HS-27A (cell line): ENCODE results near the gene SERGEF.
A peak's percentile ranks its signal among the peaks of the same experiment; 100 is the strongest.

Experiments
- DNase-seq: peaks from one replicate; pipeline ENCODE4 v3.0.0-alpha.2; 2012; ENCODE audit warnings: low read depth, missing footprints

The SERGEF gene

DNA sequence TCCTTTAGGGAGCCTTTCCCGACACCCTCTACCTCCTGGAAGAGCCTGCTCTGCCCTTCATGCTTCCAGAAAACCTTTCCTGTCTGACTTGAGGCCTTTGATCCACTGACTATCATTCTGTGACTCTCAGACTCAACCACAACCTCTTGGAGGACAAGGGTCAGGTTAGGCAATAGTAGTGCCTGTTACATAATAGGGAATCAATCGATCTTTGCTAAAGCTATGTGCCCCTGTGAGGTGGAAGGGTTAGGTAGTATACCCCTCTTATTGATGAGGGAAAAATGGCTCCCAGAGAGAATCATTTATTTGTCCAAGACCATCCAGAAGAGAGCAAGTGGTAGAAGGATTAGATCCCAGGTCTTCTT lies 262.1 kb downstream of the SERGEF start:
- DNase-seq, result no peak

DNA sequence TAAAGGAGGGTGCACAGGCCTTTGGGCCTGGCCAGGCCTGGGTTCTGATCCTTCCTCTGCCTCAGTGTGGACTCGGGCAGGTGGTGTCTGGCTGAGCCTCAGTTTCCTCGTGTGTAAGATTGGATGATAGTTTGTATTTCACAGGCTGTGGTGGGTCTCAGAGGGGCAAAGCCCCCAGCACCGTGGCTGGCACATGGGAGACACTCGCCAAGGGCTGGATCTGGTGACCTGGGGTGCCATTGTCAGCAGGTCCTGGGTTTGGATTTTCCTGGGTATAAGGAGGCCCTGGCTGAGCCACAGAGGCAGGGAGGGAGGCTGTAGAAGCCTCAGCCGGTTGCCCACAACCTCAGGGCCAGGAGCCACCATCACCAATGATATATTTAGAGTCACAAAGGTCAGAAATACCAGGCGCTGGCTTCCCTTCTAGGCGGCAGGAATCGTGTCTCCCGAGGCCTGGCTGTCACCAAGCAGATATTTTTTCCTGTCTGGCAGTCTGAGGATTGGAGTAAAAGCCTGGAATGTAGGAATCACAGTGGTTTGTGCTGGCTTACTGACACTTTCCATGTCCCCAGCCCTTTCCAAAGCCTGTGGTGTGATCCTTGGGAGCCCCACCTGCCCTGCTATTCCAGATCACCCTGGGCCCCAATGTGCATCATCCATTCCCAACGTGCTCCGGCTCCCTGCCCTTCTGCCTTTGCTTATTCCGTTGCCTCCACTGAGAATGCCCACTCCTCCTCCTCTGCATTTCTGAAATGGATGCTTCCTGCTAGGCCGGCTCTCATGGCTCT lies 262.6 kb downstream of the SERGEF start:
- DNase-seq, result no peak

DNA sequence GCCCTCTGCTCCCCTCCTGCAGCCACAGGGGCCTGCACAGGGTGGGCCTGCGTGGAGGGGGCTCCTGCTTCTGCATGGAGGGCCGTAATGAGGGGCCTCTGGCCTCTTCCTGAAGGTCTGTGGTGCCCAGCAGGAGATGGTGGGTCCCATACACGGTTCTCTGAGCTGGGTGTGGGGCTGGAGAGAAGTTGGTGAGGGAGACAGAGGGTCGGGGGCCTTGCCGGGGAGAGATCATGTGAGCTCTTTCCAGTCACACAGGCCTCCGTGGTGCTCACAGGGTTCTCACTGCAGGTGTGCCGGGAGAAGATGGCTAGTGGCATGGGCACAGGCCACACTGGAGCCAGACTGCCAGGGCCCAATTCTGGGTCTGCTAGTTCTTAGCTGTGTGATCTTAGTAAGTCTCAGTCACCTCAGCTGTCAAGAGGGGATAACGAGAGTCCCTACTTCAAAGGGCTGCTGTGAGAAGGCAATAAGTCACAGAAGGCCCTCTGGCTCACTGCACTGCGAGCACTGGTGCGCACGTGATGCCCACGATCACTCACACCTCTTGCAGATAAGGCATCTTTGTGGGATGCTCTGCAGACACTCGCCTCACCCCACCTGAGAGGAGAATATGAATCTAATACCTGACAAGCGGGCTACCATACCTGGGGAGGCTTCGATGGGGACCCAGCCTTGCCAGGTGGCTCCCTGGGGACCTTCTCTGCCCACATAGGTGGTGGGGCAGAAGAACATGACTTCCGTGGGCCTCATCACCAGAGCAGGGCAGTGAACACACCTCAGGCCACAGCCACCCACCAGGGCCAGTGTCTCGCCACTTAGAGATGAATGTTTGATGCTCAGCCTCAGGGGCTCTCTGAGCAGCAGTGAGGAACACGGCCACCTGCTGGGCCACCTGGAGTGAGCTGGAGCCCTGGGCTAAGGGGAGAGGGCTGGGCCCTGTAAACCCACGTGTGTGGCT lies 263.8 kb downstream of the SERGEF start:
- DNase-seq, result no peak

DNA sequence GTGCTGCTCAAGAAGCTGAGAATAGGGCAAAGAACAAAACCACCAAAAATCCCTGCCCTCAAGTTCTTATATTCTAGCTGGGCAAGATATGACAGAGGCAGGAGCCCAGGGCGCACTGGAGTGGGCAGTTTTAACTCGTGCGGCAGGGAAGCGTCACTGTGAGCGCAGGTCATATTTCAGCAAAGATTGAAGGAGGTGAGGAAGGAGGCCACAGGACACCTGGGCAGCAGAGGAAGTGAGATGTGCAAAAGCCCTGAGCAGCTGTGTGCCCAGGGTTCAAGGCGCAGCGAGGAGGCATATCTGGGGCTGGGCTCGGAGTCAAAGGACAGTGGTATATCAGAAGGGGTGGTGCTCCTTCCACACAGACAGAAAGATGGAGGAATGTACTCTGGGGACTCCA lies 264.8 kb downstream of the SERGEF start:
- DNase-seq, result no peak

DNA sequence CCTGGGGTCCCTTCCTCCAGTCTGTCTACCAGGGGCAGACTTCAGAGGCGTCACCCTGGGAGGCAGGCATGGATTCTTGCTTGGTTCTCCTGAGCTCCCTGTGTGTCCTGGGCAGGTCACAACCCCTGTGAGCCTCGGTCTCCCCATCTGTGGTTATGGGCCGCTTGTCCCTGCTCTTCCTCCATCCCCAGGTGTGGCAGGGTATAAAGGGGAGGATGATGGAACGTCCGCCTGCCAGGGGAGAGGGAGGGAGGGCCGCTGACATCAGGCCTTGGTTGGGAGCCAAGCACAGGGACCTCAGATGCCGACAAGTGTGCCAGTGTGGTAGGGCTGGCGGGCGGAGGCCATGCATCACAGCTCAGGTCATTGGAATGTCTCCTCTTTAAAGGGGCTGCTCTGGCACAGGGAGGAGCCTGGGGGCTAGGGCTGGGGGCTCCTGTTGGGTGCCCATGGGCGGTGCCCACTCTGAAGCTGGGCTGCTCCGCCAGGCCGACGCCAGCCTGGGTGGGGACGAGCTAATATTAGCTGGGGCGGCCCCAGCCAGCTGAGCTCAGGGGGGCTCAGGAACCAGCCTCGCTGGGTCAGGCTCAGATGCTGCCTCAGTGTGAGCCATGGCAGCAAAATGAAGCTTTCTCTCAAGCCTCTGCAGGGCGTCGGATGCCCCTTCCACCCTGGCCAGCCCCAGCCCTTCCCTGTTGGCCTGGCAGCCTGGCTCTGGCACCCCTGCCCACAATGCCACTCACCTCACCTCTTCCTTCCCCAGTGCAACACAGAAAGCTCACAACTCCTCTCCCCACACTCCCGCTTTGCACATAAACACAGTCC lies 265.5 kb downstream of the SERGEF start:
- no peak for DNase-seq

DNA sequence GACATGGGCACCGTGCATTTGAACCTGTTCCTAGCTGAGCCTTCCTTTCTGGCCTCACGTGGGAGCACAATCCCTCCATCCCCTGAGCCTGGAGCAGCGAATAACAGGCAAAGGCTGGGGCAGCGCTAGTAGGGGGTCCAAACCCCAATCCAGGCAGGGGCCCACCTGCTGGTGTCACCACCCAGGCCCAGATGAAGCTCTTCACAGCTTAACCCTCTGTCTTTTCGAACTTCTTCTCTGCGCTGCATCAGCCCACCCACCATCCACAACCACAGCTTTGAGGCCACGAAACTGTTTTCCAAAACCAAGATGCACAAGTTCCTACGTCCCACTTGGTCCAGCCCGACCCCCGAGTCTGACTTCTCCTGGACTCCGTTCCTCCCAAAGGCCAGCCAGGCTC lies 266.8 kb downstream of the SERGEF start:
- no peak for DNase-seq

DNA sequence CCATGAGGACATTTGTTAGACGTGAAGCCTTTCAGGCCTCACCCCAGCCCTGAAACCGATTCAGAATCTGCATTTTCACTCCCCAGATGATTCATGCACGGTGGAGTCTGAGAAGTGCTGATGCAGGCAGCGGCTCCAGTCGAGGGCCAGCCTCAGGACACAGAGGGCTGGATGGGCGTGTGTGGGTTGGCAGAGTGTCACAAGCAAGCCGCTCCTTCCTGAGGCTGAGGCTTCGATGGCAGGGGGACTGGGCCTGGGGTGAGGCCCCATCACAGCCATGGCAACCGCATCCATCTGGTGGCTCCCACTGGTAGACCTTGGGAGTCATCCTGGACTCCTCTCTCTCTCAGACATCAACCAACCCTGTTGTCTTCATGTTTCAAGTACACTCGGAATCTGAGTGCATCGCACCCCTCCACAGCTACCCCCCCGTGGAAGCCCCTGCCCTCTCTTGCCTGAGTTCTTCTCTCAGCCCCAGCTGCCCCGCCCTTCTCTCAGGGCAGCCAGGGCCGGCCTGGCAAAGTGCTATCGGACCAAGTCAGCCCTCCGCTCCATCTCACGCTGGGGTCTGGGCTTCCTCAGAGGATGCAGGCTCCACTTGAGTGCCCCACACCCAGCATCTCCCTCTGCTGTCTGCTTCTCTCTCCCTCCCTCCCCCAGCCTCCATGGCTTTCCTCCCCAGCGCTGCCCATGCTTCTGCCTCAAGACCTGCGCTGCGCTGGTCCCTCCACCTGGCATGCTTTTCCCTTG lies 267.6 kb downstream of the SERGEF start:
- DNase-seq, result no peak

DNA sequence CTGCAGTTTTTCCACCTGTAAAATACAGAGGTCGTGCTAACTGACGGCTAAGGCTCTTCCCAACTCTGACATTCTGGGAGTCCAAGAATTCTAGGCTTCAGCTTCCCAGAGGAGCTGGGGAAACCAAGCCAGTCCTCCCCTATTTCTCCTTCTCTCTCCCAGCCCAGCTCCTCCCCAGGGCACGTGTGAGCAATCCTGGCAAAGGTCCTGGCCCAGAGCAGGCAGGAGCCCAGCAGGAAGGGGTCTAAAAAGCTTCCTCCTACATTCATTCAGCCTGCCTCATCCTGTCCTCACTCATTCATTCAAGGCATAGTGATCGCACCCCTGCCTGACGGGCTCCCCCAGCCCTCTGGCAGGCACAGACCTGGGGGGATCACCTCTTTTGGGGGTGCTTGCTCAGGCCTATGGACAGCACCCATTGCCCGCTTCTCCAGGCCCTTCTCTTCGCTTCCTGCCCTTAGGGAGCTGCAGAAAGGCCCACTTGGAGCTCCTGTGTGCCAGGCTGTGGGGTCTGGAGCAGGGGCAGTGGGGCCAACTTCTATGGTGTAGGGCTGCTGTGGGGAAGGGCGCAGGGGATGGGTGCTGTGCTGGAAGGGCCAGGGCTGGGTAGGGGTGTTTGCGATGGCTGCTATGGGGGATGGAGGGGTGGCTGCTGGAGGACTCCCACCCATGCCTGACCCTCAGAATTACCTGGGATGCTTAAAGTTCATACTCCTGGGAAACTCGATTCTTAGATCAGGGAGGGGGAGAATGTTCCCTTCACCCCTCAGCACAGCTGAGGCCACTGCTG lies 268.5 kb downstream of the SERGEF start:
- DNase-seq, result no peak

DNA sequence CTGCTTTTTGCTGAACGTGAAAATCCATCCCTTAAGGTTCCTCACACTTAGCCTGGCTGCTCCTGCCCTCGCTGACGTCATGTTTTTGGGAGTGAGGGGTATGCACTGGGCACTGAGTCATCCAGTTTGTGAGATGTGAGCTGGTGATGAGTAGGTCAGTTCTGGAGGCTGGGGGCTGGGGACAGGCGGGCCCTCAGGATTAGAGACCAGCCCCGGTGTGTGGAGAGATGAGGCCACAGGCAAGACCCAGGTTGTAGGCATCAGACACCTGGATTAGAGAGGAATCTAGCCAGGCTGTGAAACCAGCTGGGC lies 269.1 kb downstream of the SERGEF start:
- DNase-seq, result peak; percentile 50

DNA sequence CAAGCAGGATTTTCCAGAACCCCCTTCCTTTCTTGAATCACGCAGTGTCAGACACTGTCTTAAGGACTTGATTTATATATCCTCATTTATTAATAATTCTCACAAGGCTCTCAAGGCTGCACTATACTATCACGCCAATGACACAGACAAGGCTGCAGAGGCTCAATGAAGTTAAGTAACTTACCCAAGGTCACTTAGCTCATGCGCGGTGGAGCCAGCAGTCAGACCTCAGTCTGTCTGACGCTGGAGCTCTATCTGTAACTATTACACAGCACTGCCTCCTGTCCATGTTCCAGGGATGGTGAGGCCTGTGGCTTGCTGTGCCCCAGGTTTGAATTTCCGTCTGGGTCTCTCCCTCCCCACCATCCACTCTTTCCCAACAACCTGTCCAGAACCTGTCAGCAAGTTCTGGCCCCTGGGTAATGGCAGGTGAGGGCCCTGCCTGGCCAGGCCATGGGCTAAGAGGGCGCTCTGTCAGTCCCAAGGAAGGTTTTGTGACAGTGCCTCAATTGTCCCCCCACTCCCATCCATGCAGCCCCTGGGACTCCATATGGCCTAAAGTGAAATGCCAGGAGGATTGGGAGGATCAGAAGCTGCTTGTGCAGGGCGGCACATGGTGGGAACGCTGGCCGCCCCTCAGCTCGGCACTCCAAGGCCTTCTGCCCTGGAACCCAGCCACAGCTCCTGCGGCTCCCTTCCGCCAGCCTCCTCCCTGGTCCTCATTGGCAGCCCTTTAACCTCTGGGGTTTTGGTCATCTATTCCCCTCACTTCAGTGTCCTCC lies 269.6 kb downstream of the SERGEF start:
- DNase-seq, result no peak

DNA sequence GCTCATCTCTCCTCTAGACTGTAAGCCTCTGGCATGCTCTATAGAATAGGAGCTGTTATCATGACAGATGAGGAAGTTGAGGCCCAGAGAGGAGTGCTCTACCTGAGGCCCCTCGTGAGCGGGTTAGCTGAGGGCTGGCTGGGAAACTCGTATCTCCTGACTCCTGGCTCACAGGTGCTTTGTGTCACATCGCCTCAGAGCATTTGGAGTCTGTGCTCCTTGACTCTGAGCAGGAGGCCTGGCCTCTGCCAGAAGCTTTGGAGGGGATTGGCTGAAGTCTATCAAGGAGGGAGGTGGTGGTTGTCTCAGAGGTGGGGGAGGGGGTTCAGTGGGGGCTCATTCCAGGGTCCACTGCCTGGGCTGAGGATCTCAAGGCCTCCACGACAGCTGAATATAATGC lies 270.8 kb downstream of the SERGEF start:
- no peak for DNase-seq

DNA sequence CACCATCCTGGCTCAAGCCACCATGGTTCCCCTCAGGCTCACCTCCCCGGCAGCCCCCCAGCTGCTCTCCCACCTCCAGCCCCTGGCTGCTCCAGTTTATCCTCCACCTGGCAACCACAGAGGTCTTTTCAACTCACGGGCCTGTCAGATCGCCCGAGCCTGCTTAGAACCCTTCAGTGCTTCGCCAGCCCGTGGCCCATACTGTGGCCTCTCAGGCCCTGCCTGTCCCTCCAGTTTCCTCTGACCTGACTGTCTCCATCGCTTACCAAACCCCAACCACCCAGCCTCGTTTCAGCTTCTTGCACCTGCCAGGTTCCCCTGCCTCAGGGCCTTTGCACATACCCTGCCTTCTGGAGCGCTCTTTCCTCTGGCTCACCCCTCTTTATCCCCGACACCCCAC lies 271.4 kb downstream of the SERGEF start:
- DNase-seq, result no peak

DNA sequence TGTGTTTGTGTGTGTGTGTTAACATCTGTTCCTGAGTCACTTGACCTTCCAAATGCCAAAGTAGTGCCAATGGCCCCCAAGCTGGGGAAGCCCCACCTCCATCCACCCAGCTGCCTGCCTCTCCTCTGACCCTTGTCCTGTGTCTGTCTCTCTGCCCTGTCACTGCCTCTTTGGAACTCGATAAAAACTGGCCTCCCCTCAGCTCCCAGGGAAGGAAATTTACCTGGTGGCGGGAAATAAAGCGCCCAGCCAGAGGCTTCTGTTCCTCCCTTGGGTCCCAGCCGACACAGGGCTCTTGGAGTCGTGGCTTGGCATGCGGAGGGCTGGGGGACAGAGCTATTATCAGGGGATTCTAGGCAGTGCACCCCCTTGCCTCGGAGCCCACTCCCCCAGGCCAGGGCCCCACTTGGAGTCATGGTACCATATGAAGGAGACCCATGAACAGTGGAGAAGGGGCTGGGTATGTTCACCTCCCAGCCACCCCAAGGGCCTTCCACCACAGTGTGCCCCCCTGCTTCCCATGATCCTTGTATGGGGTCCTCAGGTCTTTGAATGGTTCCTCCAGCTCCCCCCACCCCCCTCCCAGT lies 272.1 kb downstream of the SERGEF start:
- DNase-seq, result no peak

DNA sequence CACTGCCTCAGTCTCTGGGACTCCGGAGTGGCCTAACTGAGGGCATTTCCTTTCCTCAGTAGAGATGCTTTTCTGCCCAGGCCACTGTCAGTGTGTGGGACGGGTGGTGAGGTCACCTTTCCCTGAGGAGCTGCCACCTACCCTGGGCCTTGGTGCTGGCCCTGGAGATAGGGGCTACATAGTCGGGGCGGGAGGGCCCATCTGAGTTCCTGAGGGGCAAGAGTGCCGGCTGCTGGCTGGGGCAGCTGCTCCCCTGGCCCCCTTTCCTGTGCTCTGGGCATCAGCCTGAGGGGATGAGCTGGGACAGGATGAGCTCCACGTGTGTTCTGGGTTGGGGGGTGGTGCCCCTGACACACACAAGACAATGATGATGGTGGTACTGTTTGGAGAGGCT lies 272.9 kb downstream of the SERGEF start:
- no peak for DNase-seq

DNA sequence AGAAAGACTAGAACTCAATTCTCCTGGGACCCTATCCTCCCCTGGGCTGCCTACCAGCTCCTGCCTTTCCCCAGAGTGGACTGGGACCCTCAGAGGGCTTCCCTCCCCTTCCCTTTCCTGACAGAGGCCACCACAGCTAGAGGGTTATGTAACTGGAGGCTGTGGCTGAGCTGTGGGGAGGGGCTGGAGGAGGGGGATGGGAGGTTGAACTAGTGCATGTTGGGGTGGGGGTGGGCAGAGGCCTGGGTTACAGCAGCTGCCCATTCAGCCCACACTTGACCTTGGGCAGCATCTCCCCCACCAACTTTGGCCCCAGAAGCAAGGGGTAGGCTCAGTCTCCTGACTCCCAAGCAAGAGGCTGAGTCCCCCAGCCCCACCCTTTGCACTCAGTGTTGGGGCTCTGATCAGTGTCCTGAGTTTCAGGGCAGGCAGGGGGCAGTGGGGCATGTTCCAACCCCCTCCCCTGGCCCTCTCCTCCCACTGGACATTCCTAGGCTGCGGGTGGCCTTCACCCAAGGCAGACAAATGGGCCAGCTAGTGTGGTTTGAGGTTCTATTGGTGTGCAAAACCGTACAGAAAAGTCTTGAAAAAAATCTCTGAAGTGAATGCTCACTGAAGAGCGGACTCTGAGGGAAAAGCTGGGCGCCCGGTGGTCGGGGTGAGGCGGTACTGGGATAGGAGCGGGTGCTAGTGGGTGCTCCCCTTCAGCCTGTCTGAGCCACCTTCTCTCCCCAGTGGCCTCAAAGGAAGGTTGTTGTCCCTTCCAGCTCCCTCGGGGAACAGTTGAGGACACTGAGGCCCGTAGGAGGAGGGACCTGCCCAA lies 274.5 kb downstream of the SERGEF start:
- no peak for DNase-seq
